Esophagus squamous epithelium (tissue), 4 donors: Measurements from ENCODE around the gene HMCN1.

ENCODE experiments used
- POLR2A ChIP-seq, 4 donors: fragments of 450-650 bp; IDR thresholded peaks; one replicate each; pipeline ENCODE4 v1.6.1; 2017; ENCODE audit warnings: antibody characterized with exemption in 4 of 4, mild to moderate bottlenecking in 4 of 4, moderate library complexity in 3 of 4
- TF ChIP-seq, protein P1 (sequence below), 6 experiments: fragments of 450-650 bp in 4 of 6; fragments of 200-600 bp in 2 of 6; sonication (generic) in 2 of 6; IDR thresholded peaks; one replicate each; pipeline ENCODE4 v1.5.1; 2016 to 2019; ENCODE audit warnings: antibody characterized with exemption in 6 of 6, mild to moderate bottlenecking in 4 of 6, moderate library complexity in 4 of 6

DNA sequence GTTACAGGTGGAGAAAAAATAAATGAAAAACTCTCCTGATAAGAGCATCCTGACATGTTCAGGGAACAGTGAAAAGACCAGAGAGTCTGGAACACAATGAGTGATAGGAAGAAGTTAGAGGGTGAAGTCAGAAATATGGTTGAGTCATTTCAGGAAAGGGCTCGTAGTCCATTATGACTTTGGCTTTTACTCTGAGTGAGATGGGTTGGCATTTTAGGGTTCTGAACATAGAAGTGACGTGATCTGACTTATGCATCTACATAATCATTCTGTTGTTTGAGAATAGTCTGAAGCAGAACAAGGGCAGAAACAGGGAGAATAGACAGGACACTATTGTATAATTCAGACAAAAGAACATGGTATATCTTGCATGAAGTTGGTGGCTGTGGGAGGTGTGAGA is 5.8 kb downstream of the HMCN1 start:
- TF ChIP-seq, protein P1, sequence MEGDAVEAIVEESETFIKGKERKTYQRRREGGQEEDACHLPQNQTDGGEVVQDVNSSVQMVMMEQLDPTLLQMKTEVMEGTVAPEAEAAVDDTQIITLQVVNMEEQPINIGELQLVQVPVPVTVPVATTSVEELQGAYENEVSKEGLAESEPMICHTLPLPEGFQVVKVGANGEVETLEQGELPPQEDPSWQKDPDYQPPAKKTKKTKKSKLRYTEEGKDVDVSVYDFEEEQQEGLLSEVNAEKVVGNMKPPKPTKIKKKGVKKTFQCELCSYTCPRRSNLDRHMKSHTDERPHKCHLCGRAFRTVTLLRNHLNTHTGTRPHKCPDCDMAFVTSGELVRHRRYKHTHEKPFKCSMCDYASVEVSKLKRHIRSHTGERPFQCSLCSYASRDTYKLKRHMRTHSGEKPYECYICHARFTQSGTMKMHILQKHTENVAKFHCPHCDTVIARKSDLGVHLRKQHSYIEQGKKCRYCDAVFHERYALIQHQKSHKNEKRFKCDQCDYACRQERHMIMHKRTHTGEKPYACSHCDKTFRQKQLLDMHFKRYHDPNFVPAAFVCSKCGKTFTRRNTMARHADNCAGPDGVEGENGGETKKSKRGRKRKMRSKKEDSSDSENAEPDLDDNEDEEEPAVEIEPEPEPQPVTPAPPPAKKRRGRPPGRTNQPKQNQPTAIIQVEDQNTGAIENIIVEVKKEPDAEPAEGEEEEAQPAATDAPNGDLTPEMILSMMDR (IDR thresholded peaks at IDR 0.05) = no peak
- TF ChIP-seq POLR2A (IDR thresholded peaks at IDR 0.05) = no peak
